ENCODE results near the gene CXCR2. TPM values are rescaled to one million over a fixed set of nuclear protein-coding genes. Genes with fewer than 3 reads are reported as not detected.
"Not testable (repeated sequence)": the region's sequence is repeated elsewhere in the genome, so short reads cannot be mapped to it uniquely, and the experiment has no call there.

The CXCR2 gene
- not detected in 2 replicates for total RNA-seq (2014; rRNA removed; shearing (Covaris generic))
- not detected in 2 replicates for polyA plus RNA-seq (2014; cell fraction: nucleus; rRNA removed)

GRCh38 chr2:218125626-218126080 is at the start of gene CXCR2:
Gene CXCR2 (plus strand): TSS chr2:218126028. CDS start chr2:218134802, 8,774 bp downstream.
- no peak for DNase-seq (ENCODE audit: extremely low read depth, low read depth)

- no peak for DNase-seq (ENCODE audit: extremely low read depth, low read depth)
These were observed 48.2 kb upstream of the CXCR2 start for GRCh38 chr2:218077464-218078216.

GRCh38 chr2:218079943-218080913 is 45.6 kb upstream of the CXCR2 start:
- no peak for DNase-seq (ENCODE audit: extremely low read depth, low read depth)

GRCh38 chr2:218081063-218081462 is 44.8 kb upstream of the CXCR2 start:
- no peak for DNase-seq (ENCODE audit: extremely low read depth, low read depth)

GRCh38 chr2:218081695-218082094 is 44.1 kb upstream of the CXCR2 start:
- DNase-seq (ENCODE audit: extremely low read depth, low read depth) = no peak

GRCh38 chr2:218082586-218083351 is 43.1 kb upstream of the CXCR2 start:
- DNase-seq (ENCODE audit: extremely low read depth, low read depth) = no peak

- DNase-seq (ENCODE audit: extremely low read depth, low read depth) = no peak
These were observed 42.5 kb upstream of the CXCR2 start for GRCh38 chr2:218083352-218083676.

- no peak for DNase-seq (ENCODE audit: extremely low read depth, low read depth)
These were observed 39.4 kb upstream of the CXCR2 start for GRCh38 chr2:218086478-218086877.

GRCh38 chr2:218089259-218089658 is 36.6 kb upstream of the CXCR2 start:
- no peak for DNase-seq (ENCODE audit: extremely low read depth, low read depth)

GRCh38 chr2:218091746-218092145 is 34.1 kb upstream of the CXCR2 start:
- no peak for DNase-seq (ENCODE audit: extremely low read depth, low read depth)

GRCh38 chr2:218093879-218094278 is 31.9 kb upstream of the CXCR2 start:
- DNase-seq (ENCODE audit: extremely low read depth, low read depth) = no peak

- DNase-seq (ENCODE audit: extremely low read depth, low read depth) = no peak
These were observed 30.0 kb upstream of the CXCR2 start for GRCh38 chr2:218095853-218096252.

GRCh38 chr2:218097975-218098374 is 27.9 kb upstream of the CXCR2 start:
- no peak for DNase-seq (ENCODE audit: extremely low read depth, low read depth)

- DNase-seq (ENCODE audit: extremely low read depth, low read depth) = not testable (repeated sequence)
These were observed 17.0 kb upstream of the CXCR2 start for GRCh38 chr2:218108834-218109233.

GRCh38 chr2:218121789-218122188 is 4.0 kb upstream of the CXCR2 start:
- DNase-seq (ENCODE audit: extremely low read depth, low read depth) = not testable (repeated sequence)

- DNase-seq (ENCODE audit: extremely low read depth, low read depth) = not testable (repeated sequence)
These were observed 3.5 kb upstream of the CXCR2 start for GRCh38 chr2:218122286-218122685.

GRCh38 chr2:218123986-218124385 is 1.8 kb upstream of the CXCR2 start:
- no peak for DNase-seq (ENCODE audit: extremely low read depth, low read depth)

GRCh38 chr2:218125095-218125494 is 733 bp upstream of the CXCR2 start:
- no peak for DNase-seq (ENCODE audit: extremely low read depth, low read depth)

GRCh38 chr2:218127929-218128455 is 2.2 kb downstream of the CXCR2 start:
- DNase-seq (ENCODE audit: extremely low read depth, low read depth) = no peak

GRCh38 chr2:218128781-218129457 is 3.1 kb downstream of the CXCR2 start:
- no peak for DNase-seq (ENCODE audit: extremely low read depth, low read depth)

Measured in NCI-H460 (cell line).